Gastrocnemius medialis (tissue), 4 donors: ENCODE measurements around the gene FBXL7. TPM values are rescaled to one million over a fixed set of nuclear protein-coding genes. Genes with fewer than 3 reads are reported as not detected.

ENCODE experiments used
- ATAC-seq, 2 donors: fragments of 150-250 bp; one replicate each; pipeline ENCODE4 v1.9.1; 2016
- DNase-seq, 2 donors: peaks; one replicate each; pipeline ENCODE4 v3.0.0-alpha.2; 2019
- H3K27ac ChIP-seq, 4 donors: fragments of 200-600 bp; sonication (generic); 1 replicate in 1 of 4; 2 replicates in 3 of 4; pipeline ENCODE4 v1.5.1; 2016 to 2018; ENCODE audit warnings: mild to moderate bottlenecking in 2 of 4, moderate library complexity in 1 of 4
- H3K27me3 ChIP-seq, 3 donors: fragments of 200-600 bp; sonication (generic) in 2 of 3; 1 replicate in 1 of 3; 2 replicates in 2 of 3; pipeline versions ENCODE4 v1.5.1 to v1.6.0; 2016 to 2019; ENCODE audit warnings: mild to moderate bottlenecking in 1 of 3, moderate library complexity in 1 of 3
- H3K36me3 ChIP-seq, 2 donors: fragments of 200-600 bp; sonication (generic) in 1 of 2; one replicate each; pipeline ENCODE4 v1.5.1; 2017 to 2018
- H3K4me1 ChIP-seq, 2 donors: fragments of 200-600 bp; sonication (generic) in 1 of 2; one replicate each; pipeline ENCODE4 v1.5.1; 2016 to 2017; ENCODE audit warnings: mild to moderate bottlenecking in 2 of 2
- H3K4me3 ChIP-seq, 4 donors: fragments of 200-600 bp; sonication (generic) in 3 of 4; 1 replicate in 1 of 4; 2 replicates in 3 of 4; pipeline ENCODE4 v1.5.1; 2016 to 2019; ENCODE audit warnings: mild to moderate bottlenecking in 2 of 4
- H3K9me3 ChIP-seq, 3 donors: fragments of 200-600 bp; sonication (generic) in 2 of 3; 1 replicate in 1 of 3; 2 replicates in 2 of 3; pipeline ENCODE4 v1.5.1; 2016 to 2019
- POLR2A ChIP-seq, 2 donors: fragments of 450-650 bp; IDR thresholded peaks; one replicate each; pipeline ENCODE4 v1.6.1; 2017; ENCODE audit warnings: antibody characterized with exemption in 2 of 2, mild to moderate bottlenecking in 2 of 2, moderate library complexity in 2 of 2
- in situ Hi-C, 4 donors: fragments of 200-750 bp; cut with MboI; loops; one replicate each; pipeline versions ENCODE4 v1.15.0 to v1.8.0; 2017; ENCODE audit warnings: low sequenced_read_pairs in 4 of 4
- intact Hi-C: fragments of 100-400 bp; cut with DNase I; formaldehyde crosslinking; loops from one replicate; pipeline ENCODE4 v1.15.1; 2023; ENCODE audit warnings: low total_unique reads
- total RNA-seq, 4 donors: library from RNA; depleted of rRNA; stranded (reverse); fragments of >200 nt; gene quantifications; one replicate each; pipeline versions ENCODE4 v1.1.0 to v1.2.3, GENCODE V29; 2016
- TF ChIP-seq, protein P1 (sequence below), 5 experiments: fragments of 450-650 bp in 3 of 5; fragments of 200-600 bp in 2 of 5; sonication (generic) in 2 of 5; IDR thresholded peaks in 4 of 5; conservative IDR thresholded peaks in 1 of 5; 1 replicate in 4 of 5; 2 replicates in 1 of 5; pipeline ENCODE4 v1.5.1; 2016 to 2019; ENCODE audit warnings: antibody characterized with exemption in 5 of 5, mild to moderate bottlenecking in 3 of 5, moderate library complexity in 3 of 5

Gene FBXL7
- total RNA-seq, 4 donors from 2014 or later, result 2.4 to 4.9 (median 3.1) TPM

DNA sequence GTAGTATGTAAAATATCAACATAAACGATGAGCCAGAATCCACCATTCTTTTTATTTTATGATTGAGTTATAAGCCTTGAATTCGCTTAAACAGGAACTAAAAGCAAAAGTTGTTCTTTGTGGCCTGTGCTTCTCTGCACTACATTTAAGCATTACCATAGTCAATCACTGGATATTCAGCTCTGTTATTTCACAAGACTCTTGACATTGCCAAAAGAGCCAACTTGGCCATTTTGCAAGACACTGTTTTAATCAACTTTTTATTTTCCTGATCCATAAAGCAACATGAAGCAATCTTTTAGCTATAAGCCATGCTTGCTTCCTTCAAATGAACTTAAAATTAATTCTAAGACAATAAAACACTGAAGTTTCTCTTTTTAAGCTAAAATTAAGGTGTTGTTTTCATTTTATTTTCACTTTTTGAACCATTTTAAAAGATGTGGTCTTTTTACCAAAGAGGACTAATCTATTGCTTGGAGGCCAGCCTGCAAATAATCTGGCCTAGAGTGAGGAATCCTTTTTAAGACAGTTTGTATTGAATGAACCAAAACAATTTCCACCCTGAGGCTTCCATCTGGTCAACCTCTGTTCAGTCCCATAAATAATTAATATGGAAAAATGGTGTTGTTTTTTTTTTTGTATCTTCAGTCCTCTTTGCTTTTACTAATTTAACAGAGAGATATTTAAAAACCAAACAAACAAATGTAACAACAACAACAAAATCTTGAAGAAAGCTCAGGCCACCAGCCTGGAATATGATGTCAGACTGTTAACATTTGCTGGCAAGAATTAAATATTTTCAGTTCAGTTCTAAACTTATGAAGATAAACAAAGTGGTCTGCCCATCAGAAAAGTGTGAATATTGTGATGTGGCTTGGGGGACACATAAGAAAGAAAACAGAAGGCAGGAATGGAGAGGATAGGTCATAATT is 405.2 kb downstream of the FBXL7 start:
- H3K36me3 ChIP-seq, result no peaks in the 10 kb centered on the region
- intact Hi-C loops, result no loop called here
- ATAC-seq (peak in 1 of 2 donors; percentile 36), DNase-seq (no peak)
- in situ Hi-C loops, result no loop called here
- peaks cover 2 to 20% of the 10 kb centered on the region in 2 donors for H3K4me1 ChIP-seq
- no peaks in the 10 kb centered on the region for H3K27me3 ChIP-seq
- TF ChIP-seq, protein P1, sequence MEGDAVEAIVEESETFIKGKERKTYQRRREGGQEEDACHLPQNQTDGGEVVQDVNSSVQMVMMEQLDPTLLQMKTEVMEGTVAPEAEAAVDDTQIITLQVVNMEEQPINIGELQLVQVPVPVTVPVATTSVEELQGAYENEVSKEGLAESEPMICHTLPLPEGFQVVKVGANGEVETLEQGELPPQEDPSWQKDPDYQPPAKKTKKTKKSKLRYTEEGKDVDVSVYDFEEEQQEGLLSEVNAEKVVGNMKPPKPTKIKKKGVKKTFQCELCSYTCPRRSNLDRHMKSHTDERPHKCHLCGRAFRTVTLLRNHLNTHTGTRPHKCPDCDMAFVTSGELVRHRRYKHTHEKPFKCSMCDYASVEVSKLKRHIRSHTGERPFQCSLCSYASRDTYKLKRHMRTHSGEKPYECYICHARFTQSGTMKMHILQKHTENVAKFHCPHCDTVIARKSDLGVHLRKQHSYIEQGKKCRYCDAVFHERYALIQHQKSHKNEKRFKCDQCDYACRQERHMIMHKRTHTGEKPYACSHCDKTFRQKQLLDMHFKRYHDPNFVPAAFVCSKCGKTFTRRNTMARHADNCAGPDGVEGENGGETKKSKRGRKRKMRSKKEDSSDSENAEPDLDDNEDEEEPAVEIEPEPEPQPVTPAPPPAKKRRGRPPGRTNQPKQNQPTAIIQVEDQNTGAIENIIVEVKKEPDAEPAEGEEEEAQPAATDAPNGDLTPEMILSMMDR (IDR thresholded peaks at IDR 0.05 in 4 of 5, conservative IDR thresholded peaks at IDR 0.05 in 1 of 5), result no peak
- TF ChIP-seq POLR2A (IDR thresholded peaks at IDR 0.05), result no peak
- no peak overlapping the region for H3K27ac ChIP-seq
- no peaks in the 10 kb centered on the region for H3K9me3 ChIP-seq
- H3K4me3 ChIP-seq, result no peak overlapping the region

DNA sequence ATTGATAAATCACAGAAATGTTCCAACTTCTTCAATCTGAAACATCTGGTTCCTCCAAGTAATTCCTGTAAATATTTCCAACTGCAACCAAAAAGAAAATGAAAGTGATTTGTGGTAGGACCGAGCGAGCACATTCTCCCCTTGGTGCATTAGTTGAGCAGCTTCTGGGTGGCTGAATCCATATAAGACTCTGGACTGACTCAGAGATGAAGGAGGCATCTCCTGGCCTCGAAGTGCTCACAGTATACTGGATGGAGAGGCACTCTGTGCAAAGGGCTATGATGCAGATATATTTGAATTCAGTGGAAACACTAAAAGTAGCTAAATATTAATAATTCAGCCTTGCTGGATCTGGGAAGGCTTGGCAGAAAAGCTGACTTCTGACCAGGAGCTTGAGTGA is 414.7 kb downstream of the FBXL7 start:
- H3K4me3 ChIP-seq, result peak overlapping the region in 1 of 4 donors; percentile 20
- TF ChIP-seq, protein P1 (IDR thresholded peaks at IDR 0.05 in 4 of 5, conservative IDR thresholded peaks at IDR 0.05 in 1 of 5), result no peak
- TF ChIP-seq POLR2A (IDR thresholded peaks at IDR 0.05), result no peak
- H3K27ac ChIP-seq, result no peak overlapping the region

DNA sequence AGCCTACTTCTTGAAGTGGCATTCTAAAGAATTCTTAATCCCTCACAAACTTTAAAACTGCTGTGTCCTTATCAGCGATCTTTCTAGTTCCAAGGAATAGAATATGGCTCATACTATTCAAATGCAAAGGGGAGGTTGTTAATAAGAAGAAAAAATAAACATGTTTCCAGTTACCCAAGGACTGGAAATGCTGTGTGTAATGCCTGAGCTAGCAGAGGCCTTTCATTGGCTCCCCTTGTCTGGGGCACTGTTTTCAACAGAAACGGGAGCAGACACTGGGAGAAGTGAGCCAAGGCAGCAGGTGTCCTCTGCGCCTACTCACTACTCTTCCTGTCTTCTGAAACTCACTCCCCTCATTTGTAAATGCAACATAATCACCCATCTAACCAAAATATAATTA is 426.6 kb downstream of the FBXL7 start:
- in situ Hi-C loops, result no loop called here
- H3K9me3 ChIP-seq, result no peaks in the 10 kb centered on the region
- no peak overlapping the region for H3K27ac ChIP-seq
- TF ChIP-seq, protein P1 (IDR thresholded peaks at IDR 0.05 in 4 of 5, conservative IDR thresholded peaks at IDR 0.05 in 1 of 5), result no peak
- no peak for TF ChIP-seq POLR2A (IDR thresholded peaks at IDR 0.05)
- no peaks in the 10 kb centered on the region for H3K27me3 ChIP-seq
- H3K4me1 ChIP-seq, result no peaks in the 10 kb centered on the region
- H3K4me3 ChIP-seq, result no peak overlapping the region
- H3K36me3 ChIP-seq, result no peaks in the 10 kb centered on the region
- ATAC-seq (no peak), DNase-seq (no peak)
- intact Hi-C loops, result no loop called here

More for the DNA sequence above, 414.7 kb downstream of the FBXL7 start:
- no peaks in the 10 kb centered on the region for H3K4me1 ChIP-seq
- in situ Hi-C loops, result no loop called here
- H3K36me3 ChIP-seq, result no peaks in the 10 kb centered on the region
- no peaks in the 10 kb centered on the region for H3K27me3 ChIP-seq
- intact Hi-C loops, result no loop called here
- H3K9me3 ChIP-seq, result no peaks in the 10 kb centered on the region
- no peak for DNase-seq
- no peak for ATAC-seq

DNA sequence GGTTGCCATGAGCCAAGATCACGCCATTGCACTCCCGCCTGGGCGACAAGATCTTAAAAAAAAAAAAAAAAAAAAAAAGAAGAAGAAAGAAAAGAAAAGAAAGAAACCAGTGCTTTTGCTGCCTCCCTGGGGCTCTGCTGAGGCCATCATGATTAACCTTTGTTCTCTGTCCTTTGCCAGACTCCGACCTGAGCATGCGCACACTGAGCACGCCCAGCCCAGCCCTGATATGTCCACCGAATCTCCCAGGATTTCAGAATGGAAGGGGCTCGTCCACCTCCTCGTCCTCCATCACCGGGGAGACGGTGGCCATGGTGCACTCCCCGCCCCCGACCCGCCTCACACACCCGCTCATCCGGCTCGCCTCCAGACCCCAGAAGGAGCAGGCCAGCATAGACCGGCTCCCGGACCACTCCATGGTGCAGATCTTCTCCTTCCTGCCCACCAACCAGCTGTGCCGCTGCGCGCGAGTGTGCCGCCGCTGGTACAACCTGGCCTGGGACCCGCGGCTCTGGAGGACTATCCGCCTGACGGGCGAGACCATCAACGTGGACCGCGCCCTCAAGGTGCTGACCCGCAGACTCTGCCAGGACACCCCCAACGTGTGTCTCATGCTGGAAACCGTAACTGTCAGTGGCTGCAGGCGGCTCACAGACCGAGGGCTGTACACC is 427.9 kb downstream of the FBXL7 start:
- H3K27ac ChIP-seq, result no peak overlapping the region
- no peak for ATAC-seq
- DNase-seq, result no peak
- intact Hi-C loops (no loop called here), in situ Hi-C loops (no loop called here)
- no peaks in the 10 kb centered on the region for H3K27me3 ChIP-seq
- no peaks in the 10 kb centered on the region for H3K9me3 ChIP-seq
- H3K36me3 ChIP-seq, result no peaks in the 10 kb centered on the region
- TF ChIP-seq, protein P1 (IDR thresholded peaks at IDR 0.05 in 4 of 5, conservative IDR thresholded peaks at IDR 0.05 in 1 of 5), result no peak
- TF ChIP-seq POLR2A (IDR thresholded peaks at IDR 0.05), result no peak
- no peak overlapping the region for H3K4me3 ChIP-seq
- no peaks in the 10 kb centered on the region for H3K4me1 ChIP-seq
